GM12872 (cell line): ENCODE data around the gene VSTM5.

ENCODE experiments used
- TF ChIP-seq, protein P1 (sequence below): IDR thresholded peaks from 3 replicates; pipeline ENCODE4 v1.5.1; 2011; ENCODE audit warnings: low read depth, mild to moderate bottlenecking, low read length, moderate library complexity; ENCODE audit not compliant: insufficient read depth

The VSTM5 gene

DNA sequence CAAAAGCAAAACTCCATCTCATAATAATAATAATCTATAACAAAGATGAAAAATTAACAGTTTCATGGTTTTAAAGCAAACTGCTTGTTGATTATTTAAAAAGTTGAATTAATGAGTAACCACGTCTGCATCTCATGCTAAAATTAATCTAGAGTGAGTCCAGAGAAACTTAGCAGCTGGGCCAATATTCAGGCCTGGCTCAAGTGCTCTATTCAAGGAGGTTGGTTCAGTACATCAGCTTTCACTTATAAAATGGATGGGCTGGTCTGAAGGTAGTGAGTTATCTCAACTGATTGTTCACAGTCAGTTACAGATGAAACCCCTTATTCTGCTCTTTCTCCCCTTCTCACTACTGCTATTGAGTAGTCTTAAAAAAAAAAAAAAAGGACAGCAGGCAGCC is 23.1 kb downstream of the VSTM5 start:
- TF ChIP-seq, protein P1, sequence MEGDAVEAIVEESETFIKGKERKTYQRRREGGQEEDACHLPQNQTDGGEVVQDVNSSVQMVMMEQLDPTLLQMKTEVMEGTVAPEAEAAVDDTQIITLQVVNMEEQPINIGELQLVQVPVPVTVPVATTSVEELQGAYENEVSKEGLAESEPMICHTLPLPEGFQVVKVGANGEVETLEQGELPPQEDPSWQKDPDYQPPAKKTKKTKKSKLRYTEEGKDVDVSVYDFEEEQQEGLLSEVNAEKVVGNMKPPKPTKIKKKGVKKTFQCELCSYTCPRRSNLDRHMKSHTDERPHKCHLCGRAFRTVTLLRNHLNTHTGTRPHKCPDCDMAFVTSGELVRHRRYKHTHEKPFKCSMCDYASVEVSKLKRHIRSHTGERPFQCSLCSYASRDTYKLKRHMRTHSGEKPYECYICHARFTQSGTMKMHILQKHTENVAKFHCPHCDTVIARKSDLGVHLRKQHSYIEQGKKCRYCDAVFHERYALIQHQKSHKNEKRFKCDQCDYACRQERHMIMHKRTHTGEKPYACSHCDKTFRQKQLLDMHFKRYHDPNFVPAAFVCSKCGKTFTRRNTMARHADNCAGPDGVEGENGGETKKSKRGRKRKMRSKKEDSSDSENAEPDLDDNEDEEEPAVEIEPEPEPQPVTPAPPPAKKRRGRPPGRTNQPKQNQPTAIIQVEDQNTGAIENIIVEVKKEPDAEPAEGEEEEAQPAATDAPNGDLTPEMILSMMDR = no peak

DNA sequence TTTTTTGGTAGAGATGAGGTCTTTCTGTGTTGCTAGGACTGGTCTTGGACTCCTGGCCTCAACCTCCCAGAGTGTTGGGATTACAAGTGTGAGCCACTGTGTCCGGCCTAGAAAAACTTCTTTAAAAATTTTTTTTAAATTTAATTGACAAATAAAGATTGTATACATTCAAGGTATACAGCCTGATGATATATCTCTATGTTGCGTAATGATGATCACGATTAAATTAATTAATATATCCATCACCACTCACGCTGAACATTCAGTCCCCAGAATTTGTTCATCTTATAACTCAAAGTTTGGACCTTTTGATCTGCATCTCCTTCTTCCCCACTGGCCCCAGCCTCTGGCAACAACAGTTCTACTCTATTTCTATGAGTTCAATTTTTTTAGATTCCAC is 27.2 kb downstream of the VSTM5 start:
- TF ChIP-seq, protein P1 = no peak

DNA sequence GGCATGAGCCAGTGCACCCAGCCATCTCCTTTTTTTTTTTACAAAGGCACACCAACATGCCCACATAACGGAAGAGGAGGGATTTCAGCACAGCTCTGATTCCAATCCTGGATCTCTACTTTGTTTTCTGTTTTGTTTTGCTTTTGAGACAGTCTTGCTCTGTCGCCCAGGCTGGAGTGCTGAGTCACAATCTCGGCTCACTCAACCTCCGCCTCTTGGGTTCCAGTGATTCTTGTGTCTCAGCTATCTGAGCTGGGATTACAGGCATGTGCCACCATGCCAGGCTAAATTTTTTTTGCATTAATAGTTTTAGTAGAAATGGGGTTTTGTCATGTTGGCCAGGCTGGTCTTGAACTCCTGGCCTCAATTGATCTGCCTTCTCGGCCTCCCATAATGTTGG is 28.1 kb downstream of the VSTM5 start:
- TF ChIP-seq, protein P1 = no peak

DNA sequence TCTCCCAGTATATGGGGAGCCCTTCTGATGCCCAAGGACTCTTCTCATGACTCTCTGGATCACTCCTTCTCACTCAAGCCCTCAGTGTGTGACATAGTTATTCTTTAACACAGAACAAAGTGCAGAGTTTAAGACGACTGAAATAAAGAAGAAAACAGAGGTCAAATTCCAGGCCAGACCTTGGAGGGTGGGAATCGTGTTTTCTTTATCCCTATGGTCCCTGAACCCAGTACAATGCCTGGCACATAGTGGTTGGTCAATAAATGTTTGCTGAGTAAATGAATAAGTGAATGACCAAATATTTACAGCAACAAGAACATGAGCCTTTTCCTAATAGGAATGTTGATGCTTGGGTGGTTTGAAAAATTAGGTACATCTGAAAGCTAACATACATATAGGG is 28.8 kb downstream of the VSTM5 start:
- TF ChIP-seq, protein P1 = no peak

DNA sequence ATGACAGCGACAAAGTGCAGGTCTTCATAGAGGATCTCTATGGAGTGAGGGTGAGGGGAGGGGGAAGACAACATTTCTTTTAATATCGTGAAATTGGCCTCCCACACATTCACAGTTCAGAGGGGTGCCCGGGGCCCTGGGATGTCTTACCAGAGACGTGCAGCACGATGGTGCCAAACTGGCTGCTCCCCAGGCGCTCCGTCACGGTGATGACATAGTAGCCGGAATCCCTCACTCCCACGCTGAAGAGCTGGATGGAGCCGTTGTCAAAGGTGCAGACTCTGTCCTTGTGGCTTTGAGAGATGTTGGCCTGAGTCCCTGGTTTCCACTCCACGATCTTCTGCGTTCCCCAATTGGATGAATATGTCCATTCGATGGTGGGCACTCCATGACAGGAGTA is 29.6 kb downstream of the VSTM5 start:
- TF ChIP-seq, protein P1 = no peak

DNA sequence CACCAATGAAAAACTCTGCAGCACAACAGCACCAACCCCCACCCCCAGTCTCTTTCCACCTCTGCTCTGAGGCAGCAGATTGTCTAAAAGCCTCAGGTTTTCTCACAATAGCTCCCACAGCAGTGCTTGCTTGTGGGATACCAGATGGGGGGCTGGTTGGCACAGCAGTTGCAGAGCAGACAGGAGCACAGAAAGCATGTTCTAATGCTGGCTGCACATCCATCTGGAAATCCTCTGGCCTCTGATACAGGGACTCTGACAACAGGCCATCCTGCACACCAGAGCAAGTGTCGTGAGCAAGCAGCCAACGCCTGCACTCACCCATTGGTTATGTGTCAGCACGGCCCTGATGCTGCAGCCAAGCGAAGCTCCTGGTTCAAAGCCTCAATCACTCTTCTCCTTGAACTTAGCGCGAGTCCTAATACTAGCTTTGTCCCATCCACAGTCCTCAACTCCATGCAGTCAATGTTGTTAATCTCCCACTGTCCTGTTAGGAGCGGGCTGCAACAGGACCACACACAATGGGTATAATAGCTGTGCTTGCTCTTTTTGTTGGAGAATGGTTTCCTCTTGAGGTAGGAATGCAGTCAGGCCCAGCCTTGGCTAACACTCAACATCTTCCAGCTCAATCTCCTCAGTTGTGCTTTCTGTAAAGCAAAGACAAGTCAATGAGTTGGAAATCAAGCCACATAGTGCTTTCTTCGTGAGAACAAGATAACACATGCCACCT is 30.3 kb downstream of the VSTM5 start:
- TF ChIP-seq, protein P1 = no peak

DNA sequence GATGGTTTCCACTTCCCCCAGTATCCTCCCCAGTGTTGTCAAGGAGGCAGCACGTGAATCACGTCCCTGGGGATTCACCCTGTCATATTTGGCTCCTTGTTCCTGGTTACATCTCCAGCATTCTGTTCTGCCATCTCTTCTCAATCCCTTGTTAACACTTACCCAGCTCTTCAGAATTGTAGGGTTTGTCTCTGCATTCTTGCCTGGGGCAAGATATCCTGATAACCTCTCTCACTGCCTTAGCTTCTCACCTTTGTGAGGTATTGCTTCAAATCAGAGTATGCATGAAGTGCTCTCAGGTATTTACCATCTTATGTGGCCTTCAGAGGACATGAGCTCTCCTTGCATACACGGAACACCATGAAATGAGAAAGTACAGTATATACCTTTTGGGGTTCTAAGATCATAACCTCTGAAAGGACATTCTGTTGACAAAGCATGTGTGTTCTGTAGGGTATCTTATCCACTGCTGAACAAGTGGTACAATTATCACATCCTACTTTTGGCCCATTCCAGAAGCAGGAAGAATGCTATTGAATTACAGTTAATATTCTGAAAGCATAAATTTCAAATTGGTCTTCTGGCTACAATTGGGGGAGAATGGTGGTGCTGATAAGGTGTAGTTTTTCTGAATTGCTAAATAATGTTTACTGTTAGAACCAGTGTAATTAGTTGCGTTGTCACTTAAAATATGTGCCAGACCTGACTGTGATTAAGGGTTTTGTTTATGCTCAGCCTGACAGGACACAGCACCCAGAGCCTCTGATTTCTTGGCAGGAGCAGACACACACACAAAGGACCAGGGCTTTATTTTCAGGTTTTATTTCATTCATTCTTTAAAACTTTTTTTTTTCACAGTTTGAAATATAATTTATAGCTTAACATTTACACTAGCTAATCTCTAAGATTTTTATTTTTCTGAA is 32.7 kb downstream of the VSTM5 start:
- TF ChIP-seq, protein P1 = no peak
